Fibroblast of skin of right biceps (primary cell): ENCODE measurements around the gene ZNF217.
A peak's percentile ranks its signal among the peaks of the same experiment; 100 is the strongest.
"Not testable (repeated sequence)": the region's sequence is repeated elsewhere in the genome, so short reads cannot be mapped to it uniquely, and the experiment has no call there.

ENCODE experiments used
- DNase-seq: peaks from one replicate; pipeline ENCODE4 v3.0.0-alpha.2; 2013

Gene ZNF217

GRCh38 chr20:53621482-53622246, 28.0 kb upstream of the ZNF217 start:
- peak; percentile 95 for DNase-seq

DNA sequence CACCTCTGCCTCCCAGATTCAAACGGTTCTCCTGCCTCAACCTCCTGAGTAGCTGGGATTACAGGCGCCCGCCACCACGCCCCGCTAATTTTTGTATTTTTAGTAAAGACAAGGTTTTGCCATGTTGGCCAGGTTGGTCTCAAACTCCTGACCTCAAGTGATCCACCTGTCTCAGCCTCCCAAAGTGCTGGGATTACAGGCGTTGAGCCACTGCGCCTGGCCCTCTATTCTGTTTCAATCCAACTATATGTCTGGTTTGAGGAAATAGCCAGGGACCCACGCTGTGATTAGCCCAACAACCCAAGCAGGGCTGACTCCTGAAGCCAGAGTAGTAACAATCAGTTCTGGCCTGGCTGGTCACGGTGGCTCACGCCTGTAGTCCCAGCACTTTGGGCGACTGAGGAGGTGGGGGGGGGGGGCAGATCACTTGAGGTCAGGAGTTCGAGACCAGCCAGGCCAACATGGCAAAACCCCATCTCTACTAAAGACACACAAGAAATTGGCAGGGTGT, 24.9 kb upstream of the ZNF217 start:
- DNase-seq: not testable (repeated sequence)

DNA sequence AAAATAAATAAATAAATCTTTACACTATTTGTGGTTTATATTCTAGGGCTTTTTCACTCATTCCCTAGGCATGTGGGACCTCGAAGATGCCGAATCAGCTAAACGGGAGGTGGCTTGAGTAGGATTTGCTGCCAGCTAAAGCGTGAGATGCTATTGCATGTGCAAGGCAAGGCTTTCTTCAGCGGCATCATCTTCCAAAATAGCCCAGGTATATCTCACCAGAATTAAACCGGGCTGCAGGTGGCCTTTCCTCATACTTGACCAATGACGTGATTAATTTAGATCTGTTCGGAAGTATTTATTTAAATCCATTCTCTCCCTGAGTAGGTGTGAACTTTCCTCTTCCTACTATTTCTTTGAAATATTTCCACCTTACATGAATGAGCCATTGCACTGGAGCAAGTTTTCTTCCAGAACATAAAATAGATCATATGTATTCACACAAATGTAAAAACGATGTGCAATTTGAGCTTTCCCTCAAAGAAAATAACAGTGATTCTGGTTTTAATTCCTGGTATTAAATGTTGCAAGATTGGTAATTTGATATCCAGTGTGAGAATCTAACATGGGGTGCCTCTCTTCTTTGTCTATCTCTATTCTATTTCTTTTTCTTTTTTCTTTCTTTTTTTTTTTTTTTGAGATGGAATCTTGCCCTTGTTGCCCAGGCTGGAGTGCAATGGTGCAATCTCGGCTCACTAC, 24.3 kb upstream of the ZNF217 start:
- DNase-seq: peak; percentile 28

DNA sequence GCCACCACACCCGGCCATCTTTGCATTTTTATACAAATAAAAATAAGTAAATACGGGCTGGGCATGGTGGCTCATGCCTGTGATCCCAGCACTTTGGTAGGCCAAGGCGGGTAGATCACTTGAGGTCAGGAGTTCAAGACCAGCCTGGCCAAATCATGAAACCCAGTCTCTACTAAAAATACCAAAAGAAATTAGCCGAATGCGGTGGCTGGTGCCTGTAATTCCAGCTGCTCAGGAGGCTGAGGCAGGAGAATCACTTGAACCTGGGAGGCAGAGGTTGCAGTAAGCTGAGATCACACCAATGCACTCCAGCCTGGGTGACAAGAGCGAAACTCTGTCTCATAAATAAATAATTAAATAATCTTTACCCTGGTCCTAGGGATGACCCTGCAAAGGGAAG, 22.9 kb upstream of the ZNF217 start:
- DNase-seq: not testable (repeated sequence)

- peak; percentile 47 for DNase-seq
Measured at GRCh38 chr20:53613748-53614147, 20.1 kb upstream of the ZNF217 start.

DNA sequence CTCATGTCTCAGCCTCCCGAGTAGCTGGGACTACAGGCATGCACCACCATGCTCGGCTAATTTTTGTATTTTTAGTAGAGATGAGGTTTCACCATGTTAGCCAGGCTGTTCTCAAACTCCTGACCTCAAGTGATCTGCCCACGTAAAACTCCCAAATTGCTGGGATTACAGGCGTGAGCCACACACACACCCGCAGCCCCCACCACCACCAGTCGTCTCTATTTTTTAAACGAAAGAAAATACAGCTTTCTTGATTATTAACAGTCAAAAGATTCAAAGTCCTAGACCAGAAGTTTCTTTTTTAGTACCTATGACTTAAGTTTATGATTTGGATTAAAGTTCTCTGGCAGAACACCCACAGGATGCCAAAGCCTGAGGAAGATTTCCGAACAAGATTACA, 18.6 kb upstream of the ZNF217 start:
- DNase-seq: not testable (repeated sequence)

GRCh38 chr20:53611449-53611894, 17.8 kb upstream of the ZNF217 start:
- DNase-seq: peak; percentile 98

- DNase-seq: peak; percentile 72
Measured at GRCh38 chr20:53609491-53610445, 16.1 kb upstream of the ZNF217 start.

DNA sequence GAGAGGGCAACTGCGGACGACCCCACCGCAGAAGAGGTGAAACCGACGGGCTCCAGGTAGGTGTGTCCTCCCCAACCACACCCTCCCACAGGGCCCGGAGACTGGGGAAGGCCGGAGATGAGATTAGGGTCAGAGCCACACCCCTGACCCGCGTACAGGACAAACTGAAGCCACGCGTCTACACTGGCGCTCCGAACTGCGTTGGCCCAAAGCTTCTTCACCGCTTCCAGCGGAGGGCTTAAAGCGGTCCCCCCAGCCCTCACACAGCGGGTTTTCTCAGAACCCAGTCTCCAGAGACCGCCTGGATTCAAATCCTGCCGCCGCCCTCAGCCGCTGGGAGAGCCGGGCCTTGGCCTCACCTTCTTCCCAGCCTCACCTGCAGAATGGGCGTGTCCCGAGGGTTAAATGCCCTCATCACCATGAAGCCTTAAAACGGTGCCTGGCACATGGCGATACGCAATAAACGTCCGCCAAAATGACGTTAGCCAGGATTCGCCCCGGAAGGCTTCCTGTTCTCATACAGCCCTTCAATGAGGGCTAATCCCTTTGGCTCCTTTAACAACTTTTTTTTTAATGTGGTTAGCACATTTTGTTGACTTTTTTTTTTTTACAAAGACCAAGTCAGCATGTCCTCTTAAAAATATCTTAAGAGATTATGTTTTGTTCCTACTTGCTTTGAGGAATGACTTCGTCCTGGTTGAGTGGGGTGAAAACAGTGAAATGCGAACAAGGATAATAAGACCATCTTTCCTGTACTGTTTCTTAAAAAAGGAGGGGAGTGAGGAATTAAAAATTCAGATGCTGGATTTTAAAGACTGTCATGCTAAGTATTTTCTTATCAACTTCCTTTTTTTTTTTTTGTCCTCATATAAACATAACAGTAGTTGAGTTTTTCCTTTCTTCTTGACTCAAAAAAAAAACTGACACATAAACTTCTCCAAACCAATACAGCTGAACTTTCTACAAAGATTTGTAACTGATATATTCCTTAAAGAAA, 15.1 kb upstream of the ZNF217 start:
- DNase-seq: no peak

- no peak for DNase-seq
Measured at GRCh38 chr20:53608071-53608455, 14.4 kb upstream of the ZNF217 start.

- DNase-seq: peak; percentile 59
Measured at GRCh38 chr20:53606364-53606985, 12.8 kb upstream of the ZNF217 start.

- DNase-seq: not testable (repeated sequence)
Measured at GRCh38 chr20:53605401-53605800, 11.8 kb upstream of the ZNF217 start.

- DNase-seq: not testable (repeated sequence)
Measured at GRCh38 chr20:53604846-53605245, 11.2 kb upstream of the ZNF217 start.

DNA sequence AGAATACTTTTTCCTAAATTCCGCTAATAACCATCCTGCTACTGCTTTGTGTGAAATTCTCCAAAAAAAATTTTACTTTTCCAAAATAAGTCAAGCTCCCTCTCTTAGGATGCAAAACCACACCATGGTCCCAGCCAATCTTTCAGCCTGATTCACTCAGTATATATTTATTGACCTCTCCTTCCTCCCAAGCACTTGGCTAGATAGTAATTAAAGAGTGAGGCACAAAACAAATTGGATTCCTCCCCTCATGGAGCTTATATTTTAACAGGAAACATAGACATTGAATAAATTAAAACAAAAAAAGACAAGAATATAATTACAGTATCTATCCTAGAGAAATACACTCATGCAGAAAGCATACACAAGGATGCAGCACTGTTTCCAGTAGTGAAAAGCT, 9.0 kb upstream of the ZNF217 start:
- DNase-seq: no peak

- DNase-seq: no peak
Measured at GRCh38 chr20:53599910-53600632, 6.4 kb upstream of the ZNF217 start.

DNA sequence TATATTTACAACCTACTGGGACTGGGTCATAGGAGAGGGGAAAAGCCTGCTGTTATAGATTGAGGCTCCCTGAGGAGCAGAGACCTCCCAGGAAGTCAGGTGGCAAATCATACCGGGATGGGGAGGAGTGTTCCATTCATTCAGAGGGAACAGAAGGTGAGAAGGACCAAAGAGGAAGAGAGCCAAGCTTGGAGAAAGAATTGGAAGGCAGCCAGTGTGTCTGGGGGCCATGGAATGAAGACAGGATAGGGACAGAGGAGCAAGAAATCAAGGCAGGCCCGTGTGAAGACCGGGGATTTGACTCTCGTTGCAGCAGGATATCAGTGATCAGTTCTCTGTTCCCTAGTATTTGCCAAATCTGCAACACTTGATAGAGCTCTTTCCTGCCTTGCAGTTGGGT, 5.7 kb upstream of the ZNF217 start:
- no peak for DNase-seq

DNA sequence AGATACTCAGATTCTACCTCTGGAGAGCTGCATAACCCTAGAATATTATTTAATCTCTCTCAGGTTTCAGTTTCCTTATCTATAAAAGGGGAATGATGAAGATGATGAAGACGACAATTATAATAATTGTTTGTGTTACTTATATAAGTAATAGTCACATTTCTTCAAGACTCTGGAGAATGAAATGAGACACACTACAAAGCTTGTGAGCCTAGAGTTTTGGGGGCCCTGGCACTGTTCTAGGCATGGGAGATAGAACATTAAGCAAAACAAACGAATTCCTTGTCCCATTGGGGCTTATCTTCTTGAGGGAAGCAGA, 5.4 kb upstream of the ZNF217 start:
- no peak for DNase-seq

GRCh38 chr20:53598140-53599043, 4.8 kb upstream of the ZNF217 start:
- DNase-seq: no peak

DNA sequence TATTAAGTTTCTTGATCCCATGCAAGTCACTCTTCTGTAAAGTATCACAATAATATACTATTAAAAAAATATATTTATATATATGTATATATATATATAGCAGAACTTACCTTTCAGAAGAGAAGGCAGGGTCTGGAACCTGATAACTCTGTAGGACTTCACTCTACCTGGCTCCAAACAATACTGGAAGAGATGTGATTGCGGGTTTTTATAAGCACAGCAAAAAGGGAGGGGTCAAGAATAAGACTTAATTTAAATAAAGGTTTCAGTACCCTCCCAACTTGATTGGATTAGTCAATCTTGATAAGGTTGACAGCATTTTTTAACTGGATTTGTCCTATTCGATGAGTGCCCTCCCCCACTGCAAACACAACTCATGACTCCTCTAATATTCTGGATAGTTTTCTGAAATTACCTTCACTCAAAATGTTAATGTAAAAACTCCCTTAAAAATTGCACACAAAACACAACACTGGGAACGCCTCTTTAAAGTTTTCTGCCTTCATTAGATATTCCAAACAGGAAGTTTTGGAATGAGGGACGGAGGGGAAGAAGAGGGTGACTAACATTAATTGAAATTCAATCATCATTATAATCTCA, 4.0 kb upstream of the ZNF217 start:
- DNase-seq: no peak
